ENCODE measurements around the gene LRRC18. TPM values are rescaled to one million over a fixed set of nuclear protein-coding genes. Genes with fewer than 3 reads are reported as not detected.
A peak's percentile ranks its signal among the peaks of the same experiment; 100 is the strongest.

The LRRC18 gene
- total and polyA plus RNA-seq, 2 donors from 2014 or later, result not detected

GRCh38 chr10:48932831-48933664, 6.6 kb downstream of the LRRC18 start:
- Histone ChIP-seq H3K4me3 (ENCODE audit: low read length in 3 of 3) (no peak overlapping the region), H3K27me3 (ENCODE audit: control insufficient read depth, insufficient read depth, low read length) (no peaks in the 10 kb centered on the region), H3K36me3 (ENCODE audit: control insufficient read depth in 2 of 3, insufficient read depth in 3 of 3, low read length in 3 of 3) (no peaks in the 10 kb centered on the region), H3K9me3 (ENCODE audit: control insufficient read depth in 2 of 3, insufficient read depth in 1 of 3, low read length in 3 of 3) (no peaks in the 10 kb centered on the region), H3K4me1 (ENCODE audit: control insufficient read depth in 2 of 3, insufficient read depth in 2 of 3, low read depth in 1 of 3, low read length in 3 of 3) (no peaks in the 10 kb centered on the region), H3K9ac (ENCODE audit: low read length in 3 of 3) (no peak overlapping the region), H3K27ac (ENCODE audit: low read depth in 2 of 2, low read length in 2 of 2) (no peak overlapping the region)
- FAIRE-seq, result no peak
- peak in 1 of 5 donors; percentile 1 for DNase-seq
- TF ChIP-seq, protein P1, sequence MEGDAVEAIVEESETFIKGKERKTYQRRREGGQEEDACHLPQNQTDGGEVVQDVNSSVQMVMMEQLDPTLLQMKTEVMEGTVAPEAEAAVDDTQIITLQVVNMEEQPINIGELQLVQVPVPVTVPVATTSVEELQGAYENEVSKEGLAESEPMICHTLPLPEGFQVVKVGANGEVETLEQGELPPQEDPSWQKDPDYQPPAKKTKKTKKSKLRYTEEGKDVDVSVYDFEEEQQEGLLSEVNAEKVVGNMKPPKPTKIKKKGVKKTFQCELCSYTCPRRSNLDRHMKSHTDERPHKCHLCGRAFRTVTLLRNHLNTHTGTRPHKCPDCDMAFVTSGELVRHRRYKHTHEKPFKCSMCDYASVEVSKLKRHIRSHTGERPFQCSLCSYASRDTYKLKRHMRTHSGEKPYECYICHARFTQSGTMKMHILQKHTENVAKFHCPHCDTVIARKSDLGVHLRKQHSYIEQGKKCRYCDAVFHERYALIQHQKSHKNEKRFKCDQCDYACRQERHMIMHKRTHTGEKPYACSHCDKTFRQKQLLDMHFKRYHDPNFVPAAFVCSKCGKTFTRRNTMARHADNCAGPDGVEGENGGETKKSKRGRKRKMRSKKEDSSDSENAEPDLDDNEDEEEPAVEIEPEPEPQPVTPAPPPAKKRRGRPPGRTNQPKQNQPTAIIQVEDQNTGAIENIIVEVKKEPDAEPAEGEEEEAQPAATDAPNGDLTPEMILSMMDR (IDR thresholded peaks at IDR 0.05; ENCODE audit: borderline replicate concordance, extremely low read depth, insufficient read depth), result no peak
- intact Hi-C loops (cut with DNase I), result no loop called here

DNA sequence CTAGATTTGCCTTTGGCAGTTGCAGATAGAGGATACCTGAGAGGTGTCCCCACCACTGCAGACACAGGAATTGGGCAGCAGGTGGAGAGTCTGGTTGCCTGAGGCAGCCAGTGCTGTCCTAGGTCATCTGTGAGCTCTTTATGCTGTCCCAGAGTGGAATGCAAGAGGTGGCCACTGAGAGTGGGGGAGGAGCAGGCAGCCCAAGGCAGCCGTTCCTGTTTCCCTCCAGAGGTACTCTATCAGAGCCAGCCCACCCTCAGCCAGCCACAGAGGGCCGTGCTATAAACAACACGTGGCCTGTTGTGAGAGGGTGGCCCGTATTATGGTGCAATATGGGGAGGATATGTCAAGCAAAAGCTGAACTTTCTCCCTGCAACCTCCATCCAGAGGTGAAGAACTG, 8.5 kb downstream of the LRRC18 start:
- intact Hi-C loops (cut with DNase I), result no loop called here
- DNase-seq (peak in 1 of 5 donors; percentile 3), FAIRE-seq (no peak)
- H3K4me3 ChIP-seq (ENCODE audit: low read length in 3 of 3), result no peak overlapping the region
- no peak overlapping the region for H3K27ac ChIP-seq (ENCODE audit: low read depth in 2 of 2, low read length in 2 of 2)
- TF ChIP-seq, protein P1 (IDR thresholded peaks at IDR 0.05; ENCODE audit: borderline replicate concordance, extremely low read depth, insufficient read depth), result no peak
- H3K4me1 ChIP-seq (ENCODE audit: control insufficient read depth in 2 of 3, insufficient read depth in 2 of 3, low read depth in 1 of 3, low read length in 3 of 3), result no peaks in the 10 kb centered on the region
- no peak overlapping the region for H3K9ac ChIP-seq (ENCODE audit: low read length in 3 of 3)
- H3K36me3 ChIP-seq (ENCODE audit: control insufficient read depth in 2 of 3, insufficient read depth in 3 of 3, low read length in 3 of 3), result no peaks in the 10 kb centered on the region
- H3K9me3 ChIP-seq (ENCODE audit: control insufficient read depth in 2 of 3, insufficient read depth in 1 of 3, low read length in 3 of 3), result no peaks in the 10 kb centered on the region
- H3K27me3 ChIP-seq (ENCODE audit: control insufficient read depth, insufficient read depth, low read length), result no peaks in the 10 kb centered on the region

DNA sequence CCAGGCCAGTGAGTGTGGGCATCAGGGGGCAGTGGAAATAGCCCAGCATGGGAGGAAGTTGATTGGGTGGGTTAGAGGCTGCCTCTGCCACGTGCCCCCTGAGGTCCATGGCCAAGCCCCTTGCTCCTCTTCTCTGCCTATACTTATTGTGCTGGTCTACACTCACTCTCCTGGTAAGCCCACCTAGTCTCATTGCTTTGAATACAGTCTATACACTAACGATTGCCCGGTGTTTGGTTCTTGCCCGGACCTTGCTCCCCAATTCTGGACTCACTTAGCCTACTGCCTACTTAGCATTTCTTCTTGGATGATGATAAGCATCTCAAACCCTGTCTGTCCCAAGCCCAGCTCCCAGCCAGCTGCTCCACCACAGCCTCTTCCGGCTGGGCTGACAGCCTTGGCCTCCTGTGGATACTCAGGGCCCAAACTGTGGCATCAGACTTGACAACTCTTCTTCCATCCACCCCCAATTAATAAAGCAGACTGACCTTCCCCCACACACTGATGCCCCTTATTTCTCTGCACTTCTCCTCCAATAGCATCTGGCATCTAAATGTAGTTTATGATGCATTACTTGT, 10.1 kb downstream of the LRRC18 start:
- H3K27ac ChIP-seq (ENCODE audit: low read depth in 2 of 2, low read length in 2 of 2), result no peak overlapping the region
- TF ChIP-seq, protein P1 (IDR thresholded peaks at IDR 0.05; ENCODE audit: borderline replicate concordance, extremely low read depth, insufficient read depth), result no peak
- no peak overlapping the region for H3K4me3 ChIP-seq (ENCODE audit: low read length in 3 of 3)
- intact Hi-C loops (cut with DNase I), result no loop called here
- DNase-seq (peak in 1 of 5 donors; percentile 2), FAIRE-seq (no peak)
- H3K9me3 ChIP-seq (ENCODE audit: control insufficient read depth in 2 of 3, insufficient read depth in 1 of 3, low read length in 3 of 3), result no peaks in the 10 kb centered on the region
- no peaks in the 10 kb centered on the region for H3K36me3 ChIP-seq (ENCODE audit: control insufficient read depth in 2 of 3, insufficient read depth in 3 of 3, low read length in 3 of 3)
- no peaks in the 10 kb centered on the region for H3K4me1 ChIP-seq (ENCODE audit: control insufficient read depth in 2 of 3, insufficient read depth in 2 of 3, low read depth in 1 of 3, low read length in 3 of 3)
- no peak overlapping the region for H3K9ac ChIP-seq (ENCODE audit: low read length in 3 of 3)
- H3K27me3 ChIP-seq (ENCODE audit: control insufficient read depth, insufficient read depth, low read length), result no peaks in the 10 kb centered on the region
